NCI-H2107 treated with DMSO at 0.1 percent for 48 hours (cell line): ENCODE measurements around the gene TRHDE.

Experiments used
- DNase-seq: peaks from one replicate; lab custom pipeline; 2025; ENCODE audit not compliant: unreplicated experiment; lab: John Stamatoyannopoulos, UW

TRHDE gene

DNA sequence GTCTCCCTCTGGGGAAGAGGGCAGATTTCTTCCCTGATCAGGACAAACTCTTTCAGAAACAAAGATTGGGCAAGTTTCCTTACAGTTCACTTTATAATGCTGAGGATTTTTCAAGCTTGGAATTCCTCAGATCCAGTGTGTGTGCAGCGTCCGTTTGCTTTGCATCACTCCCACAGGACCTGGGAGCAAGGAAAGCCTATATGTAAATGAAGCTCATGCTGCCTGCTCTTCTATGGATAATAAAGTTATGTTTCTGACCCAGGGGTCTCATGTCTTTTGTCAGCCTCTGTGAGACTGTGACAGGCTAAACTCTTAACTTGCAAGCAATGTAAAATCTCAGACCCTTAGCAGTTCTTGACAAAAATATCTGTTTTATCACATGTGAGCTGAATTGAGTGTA is 41.6 kb downstream of the TRHDE start:
- no peak for DNase-seq

DNA sequence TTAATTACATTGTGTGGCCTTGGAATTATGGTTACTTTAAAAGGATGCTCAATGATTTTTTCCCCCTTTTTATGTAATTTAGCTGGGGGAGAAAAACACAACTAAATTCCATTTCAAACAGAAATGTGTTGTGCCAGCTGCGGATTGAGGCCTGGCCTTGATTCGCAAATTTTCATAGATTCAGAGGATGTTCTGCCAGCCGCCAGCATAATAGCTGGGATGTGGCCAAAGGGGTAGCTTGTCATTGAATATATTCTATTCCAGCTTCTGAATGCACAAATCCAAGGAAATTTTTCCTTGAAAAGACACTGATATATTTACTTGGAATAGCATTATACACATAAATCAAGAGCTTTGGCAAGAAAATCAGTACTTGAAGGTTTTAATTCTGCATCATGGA is 43.7 kb downstream of the TRHDE start:
- DNase-seq: no peak

DNA sequence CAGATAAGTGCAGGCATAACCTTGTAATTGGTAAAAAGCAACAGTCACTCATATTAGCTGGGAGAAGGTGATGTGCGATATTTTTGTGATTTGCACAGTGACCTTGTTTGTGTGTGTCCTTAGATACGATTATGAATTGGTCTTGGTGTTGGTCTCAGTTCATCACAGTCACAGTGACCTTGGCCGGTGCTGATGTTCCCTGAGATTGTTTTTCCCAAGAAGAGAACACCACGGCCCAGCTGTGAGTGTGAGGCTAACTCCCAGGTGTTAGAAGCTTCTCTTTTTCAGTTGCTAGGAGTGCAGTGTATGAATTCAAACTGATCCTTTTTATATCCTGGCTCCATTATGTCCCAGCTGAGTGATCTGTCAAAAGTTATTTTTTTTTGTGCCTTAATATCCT is 46.2 kb downstream of the TRHDE start:
- DNase-seq: no peak

DNA sequence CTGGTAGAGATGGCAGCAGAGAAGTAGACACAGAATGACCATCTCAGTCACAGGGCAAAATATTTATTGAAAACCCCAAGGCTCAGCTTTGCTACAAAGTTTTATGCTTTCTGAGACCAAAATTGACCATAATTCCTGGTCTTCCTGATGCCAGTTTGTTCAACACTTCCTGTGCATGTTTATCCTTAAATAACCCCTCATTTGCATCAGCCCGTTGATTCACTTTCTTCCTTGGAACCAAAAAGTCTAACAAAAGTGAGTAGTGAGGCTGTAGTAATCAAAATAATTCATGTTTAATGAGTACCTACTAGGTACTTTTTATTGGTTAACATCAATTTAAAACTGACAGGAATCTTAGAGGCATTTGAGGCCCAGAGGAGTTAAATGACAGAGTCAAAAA is 51.7 kb downstream of the TRHDE start:
- DNase-seq: no peak

DNA sequence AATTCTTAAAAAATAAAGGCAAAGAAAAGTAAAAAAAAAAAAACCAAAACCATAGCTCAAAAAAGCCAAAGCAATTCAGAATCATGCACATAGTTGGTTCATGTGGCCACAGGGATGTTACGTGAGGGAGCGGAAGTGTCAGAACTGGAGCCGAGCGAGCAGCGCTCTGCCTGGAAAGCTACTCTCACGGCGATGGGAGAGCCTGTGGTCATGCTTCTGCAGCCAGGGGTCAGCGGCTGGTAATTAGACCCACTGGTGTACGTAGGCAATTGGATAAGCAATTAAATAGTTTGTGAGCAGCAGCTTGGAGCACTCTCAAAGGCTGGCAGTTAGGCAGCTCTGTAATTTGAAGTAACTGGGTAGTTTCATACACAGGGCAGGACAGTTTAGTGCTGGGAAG is 58.1 kb downstream of the TRHDE start:
- DNase-seq: no peak

DNA sequence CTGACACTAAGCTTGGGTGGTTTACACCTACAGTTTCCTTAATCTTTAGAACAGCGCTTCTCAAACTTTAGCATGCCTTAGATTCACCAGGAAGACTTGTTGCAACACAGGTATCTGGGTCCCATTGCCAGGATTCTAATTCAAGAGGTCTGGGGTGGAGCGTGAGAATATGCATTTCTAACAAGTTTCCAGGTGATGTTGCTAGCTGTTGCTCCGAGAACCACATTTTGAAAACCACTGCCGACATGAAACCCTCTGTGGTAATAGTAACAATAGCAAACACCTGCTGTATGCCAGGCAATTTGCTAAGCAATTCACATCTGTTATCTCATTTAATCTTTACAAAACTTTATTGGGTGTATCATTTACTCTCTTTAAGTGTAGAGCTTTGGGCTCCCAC is 58.6 kb downstream of the TRHDE start:
- no peak for DNase-seq

DNA sequence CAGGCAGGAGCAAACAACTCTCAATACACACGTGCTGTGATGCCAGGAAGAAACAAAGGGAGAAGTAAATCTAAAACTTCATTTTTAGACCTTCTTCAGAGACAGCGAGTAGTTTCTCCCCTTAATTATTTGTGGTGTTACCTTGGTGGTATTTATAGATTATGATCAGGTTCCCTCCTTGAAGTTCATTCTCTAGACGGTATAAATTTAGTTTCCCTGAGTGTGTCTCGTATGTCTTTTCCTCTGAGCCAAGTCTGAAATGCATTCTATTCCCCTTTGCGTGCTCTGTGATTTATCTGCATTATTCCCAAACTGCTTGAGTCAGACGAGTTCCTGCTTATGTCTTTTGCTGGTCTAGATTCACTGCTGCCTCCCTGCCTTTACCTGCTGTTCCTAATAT is 65.2 kb downstream of the TRHDE start:
- no peak for DNase-seq

DNA sequence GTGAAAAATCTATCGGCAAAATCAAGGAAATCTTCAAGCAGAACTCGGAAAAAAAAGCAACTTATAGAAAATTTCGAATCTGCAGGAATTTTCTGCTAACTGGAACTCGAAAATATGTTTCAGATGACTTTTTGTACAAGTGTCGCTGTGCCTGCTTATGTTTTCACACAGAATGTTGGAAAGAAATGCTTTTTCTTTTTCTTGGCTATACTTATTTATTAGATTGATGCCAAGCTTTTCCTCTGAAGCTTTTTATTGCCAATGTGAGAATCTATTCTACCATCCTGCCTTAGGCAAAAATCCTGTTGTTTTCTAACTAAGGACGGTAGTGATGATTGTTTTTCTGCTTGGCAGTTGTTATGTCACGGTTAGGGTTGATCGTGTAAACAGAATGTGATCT is 65.8 kb downstream of the TRHDE start:
- DNase-seq: no peak

DNA sequence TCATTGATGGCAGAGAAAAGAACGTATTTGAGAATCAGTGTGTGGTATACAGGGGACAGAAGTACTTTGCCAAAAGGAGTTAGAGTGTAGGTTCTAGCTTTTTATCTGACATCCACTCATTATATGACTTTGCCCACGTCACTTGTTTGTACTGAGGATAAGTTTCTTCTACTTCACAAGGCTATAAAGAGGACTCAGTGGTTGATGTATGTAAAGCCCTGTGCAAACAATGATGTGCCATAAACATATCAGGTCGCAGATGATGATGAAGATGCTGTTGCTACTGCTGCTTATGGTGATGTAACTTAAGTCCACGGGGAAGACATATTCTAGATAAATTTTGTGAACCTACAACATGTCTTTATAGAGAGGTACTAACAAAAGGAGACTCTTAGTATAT is 66.3 kb downstream of the TRHDE start:
- no peak for DNase-seq

DNA sequence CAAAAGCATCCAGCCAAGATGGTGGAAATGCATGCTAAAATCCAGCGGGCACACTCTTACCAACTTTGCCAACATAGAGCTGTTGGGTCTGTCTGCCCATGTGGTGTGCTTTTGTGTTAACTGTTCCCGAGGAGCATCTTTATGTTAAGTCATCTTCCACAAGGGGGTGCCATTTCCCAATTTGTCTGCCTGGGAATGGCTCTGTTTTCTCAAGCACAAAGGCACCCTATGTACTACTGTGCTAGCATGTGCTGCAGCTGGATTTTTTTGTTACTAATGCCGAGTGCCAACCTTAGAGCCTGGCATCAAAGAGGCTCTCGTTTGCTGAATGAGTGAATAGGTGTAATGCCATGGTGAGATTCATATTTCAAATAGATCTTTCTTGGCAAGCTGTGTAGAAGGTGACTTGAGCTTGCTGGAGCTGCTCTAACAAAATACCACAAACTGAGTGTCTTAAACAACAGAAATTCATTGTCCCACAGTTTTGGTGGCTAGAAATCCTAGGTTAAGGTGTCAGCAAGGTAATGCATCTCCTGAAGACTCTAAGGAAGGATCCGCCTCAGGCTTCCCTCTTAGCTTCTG is 74.3 kb downstream of the TRHDE start:
- peak; percentile 45 for DNase-seq

DNA sequence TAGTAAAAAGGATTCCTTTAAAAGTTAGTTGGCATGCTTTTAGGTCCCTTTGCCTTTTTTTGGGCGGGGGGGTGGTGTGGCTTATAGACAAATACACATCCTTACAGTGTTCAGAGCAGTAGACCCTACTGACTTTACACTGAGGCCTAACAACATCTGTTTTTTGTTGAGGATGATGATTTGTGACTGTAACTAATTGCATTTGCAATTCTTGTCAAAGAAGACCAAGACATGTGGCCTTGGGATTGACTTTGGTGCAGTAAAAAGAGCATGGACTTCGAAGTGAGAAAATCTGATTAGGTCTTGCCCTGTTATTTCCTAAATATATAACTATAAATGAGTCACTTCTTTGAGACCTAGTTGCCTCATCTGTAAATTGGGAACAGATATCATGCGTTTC is 77.3 kb downstream of the TRHDE start:
- no peak for DNase-seq

DNA sequence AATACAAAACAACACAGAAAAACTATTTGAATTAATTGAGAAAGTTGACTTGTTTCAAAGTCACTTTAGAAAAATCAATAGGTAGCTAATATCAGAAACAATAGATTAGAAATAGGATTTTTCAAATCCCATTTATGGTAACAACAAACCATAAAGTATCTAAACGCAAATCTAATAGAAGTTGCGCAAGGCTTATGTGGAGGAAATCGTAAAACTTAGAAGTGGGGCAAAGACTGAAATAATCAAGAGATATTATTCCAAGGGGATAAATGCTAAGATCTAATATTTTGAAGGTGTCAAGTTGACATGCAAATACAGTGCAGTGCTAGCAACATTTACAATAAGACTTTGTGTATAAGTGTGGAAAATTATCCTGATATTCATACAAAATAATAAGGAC is 87.2 kb downstream of the TRHDE start:
- DNase-seq: no peak

DNA sequence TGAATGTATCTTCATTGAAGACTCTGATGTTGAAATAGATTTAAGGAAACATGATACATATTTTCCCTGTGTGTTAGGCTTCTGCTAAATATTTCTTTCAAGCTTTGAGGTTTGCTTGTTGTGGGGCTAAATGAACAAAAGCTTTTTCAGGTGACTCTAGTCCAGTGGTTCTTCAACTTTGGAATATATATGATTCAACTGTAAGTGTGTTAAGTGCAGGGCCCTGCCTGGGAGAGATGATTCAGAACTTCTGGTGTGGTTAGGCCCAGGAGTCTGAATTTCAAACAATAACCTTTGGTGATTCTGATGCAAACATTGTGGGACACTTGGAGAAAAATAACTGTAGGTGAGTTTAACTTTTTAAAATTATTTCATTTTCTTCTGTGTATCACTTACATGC is 93.0 kb downstream of the TRHDE start:
- DNase-seq: no peak

DNA sequence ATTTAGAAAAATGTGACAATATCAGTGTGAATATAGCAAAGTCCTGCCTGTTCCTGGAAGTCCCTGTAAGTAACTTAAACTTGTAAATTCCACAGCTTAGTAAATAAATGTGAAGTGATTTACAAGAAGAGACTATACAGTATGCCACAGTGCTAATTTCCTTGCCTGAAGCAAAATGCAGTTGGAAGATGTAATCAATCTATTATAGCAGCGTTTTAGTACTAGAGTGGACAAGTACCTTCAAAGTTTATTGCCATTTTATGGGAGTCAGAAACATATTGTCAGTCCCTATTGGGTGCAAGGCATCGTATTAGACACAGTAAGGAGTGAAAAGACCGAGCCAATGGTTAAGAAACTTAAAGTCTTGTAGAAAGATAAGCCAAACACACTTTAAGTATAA is 94.1 kb downstream of the TRHDE start:
- no peak for DNase-seq

DNA sequence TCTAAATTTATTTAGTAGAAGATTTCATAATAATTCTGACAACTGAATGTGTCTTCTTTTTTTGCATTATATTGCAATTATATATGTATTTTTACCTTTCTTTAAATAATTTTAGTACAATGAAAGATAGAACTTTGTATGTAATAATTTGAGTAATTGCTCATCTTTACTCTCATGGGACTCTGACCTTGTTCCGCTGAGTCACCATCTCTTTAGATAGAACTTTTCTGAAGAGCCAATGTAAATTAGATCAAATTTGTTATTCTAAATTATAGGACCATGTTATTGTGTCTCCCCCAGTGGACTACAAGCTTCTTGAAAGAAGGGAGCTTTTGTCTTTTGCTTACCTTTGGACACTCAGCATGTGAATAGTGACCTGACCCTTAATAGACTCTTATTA is 96.1 kb downstream of the TRHDE start:
- DNase-seq: no peak

DNA sequence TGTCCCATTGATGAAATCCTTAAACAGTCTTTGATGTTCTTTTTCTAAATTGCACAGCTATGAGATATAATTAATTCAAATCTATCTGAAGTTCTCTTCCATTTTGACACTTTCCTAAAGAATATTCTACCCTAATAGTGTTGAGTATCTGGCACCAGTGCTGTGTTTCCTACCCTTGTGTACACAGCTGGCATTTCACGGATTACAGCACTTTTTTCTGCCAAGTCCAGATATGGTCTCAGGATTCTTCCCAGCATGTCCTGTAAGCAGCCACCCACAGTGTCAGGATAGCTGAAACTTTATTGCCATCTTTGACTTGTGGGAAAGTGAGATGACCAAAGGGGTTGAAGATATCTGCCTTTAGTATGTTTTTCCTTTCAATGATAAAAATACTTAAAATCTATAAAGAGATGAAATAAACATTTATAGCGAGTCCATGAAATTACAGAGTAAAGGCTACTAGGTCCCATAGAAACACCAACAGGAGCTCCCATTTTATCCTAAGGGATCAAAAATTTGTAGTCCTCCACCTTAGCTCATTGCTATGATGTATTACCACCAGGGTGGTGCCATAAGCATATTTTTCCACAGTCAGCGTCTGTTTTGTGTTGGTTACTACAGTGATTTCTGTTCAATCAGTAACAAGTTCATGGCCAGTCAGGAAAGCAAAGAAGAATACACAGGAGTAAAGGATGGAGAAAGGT is 96.7 kb downstream of the TRHDE start:
- no peak for DNase-seq

DNA sequence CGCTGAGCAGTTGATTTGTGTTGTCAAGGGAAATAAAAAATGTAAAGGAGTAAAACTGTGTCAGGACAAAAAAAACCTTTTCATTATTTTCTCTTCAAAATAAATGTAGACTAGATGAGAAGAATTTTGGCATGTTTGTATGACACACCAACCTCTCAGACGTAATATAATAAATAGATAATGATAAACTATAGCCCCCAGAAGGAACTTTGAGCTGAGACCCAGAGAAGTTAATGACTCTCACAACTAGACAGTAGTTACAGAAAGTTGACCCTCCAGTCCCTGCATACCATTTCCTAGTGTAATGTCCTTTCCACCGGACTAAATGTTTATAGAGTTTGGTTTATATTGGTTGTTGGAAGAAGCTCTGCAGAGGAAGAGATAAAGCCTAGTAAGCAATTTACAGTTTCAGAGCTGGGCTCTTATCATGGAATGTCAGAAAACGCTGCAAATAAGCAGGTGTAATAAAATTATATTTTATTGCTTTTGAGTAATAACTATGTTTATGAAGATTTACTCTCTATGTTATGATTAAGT is 97.3 kb downstream of the TRHDE start:
- no peak for DNase-seq

DNA sequence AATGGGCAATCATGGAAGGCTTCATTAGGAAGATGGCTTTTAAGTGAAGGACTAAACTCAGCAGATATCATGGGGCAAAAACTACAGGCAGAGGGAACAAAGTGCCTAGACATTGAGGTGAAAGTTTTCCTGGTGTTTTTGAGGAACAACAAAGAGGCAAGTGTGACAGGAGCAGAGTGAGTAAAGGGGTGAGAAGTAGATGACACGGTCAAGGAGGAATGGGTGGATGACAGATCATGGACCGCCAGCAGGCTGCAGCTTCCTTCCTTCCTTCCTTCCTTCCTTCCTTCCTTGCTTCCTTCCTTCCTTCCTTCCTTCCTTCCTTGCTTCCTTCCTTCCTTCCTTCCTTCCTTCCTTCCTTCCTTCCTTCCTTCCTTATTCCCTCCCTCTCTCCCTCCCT is 108.3 kb downstream of the TRHDE start:
- DNase-seq: no peak

DNA sequence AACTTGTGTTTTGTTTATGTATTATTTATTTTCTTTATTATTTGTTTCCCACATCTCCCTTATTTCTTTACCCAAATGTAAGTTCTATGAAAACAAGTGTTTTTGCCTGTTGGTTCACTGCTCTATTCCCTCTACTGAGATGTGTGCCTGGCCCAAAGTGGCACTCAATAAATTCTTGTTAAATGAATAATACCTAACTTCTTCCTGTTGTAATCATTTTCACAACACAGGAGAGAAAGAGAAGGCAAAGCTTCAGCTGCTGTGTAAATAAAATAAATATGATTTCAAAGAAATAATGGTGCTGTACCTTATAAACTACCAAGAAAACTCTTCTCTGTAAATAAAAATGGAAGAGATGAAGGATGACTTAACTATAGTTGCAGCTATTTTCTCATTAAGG is 116.2 kb downstream of the TRHDE start:
- no peak for DNase-seq

DNA sequence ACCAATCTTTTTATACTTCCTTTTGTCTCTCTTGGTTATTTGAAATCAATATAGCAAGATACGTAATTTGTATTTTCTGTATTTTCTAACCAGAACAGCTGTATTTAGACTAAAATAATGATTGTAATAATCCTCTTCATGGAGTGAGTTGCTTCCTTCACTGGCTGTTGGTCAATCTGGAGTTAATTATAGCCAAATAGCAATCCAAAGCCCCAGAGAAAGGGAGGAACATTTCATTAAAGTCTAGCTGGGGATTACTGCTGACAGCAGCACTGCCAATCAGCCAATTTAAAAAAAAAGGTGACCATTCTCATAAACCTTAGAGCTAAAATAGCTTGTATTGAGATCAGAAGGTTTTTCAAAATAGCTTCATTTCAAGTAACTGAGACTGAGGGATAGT is 118.0 kb downstream of the TRHDE start:
- no peak for DNase-seq

DNA sequence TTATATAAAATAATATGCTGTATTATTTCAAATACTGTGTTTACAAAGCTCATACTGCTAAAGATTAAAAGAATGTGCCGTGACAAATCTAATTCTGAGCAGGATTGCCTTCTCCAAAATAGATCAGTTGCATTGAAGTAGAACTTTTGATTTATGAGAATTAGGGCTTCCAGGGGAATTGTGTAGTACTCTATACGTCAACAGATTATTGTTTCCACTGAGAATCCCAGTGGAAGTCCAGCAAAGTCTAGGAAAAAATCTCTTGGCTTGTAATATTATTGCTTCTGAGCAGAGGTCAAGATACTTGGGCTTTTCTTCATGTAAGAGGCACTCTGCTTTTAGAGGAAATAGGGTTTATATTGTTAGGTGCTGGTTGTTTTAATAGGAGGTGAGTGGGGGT is 133.9 kb downstream of the TRHDE start:
- DNase-seq: no peak

DNA sequence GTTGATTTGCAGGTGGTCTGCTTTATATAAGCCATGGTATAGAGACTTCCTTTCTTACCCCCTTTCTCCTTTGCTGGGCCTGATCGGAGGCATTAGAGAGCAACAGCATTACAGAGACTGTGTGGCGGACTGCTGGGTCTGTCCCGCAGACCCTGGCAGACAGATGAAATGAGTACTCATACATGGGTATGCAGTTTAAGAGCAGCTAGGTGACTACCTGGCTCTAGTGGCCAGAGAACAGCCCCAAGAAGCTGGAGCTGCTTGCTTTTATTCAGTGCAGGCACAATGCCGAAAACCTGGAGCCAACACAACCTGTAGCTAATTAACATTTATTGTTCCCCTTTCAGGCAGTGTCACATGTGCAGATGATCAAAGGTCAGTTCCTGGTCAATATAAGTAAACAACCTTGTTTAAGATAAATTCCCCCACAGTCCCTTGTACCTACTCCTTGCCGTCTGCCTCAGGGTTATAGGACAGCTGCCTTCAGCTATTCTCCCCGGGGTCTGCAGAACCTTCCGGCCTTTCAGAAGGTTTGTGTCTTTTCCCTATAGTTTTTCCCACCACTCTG is 160.0 kb downstream of the TRHDE start:
- DNase-seq: no peak

DNA sequence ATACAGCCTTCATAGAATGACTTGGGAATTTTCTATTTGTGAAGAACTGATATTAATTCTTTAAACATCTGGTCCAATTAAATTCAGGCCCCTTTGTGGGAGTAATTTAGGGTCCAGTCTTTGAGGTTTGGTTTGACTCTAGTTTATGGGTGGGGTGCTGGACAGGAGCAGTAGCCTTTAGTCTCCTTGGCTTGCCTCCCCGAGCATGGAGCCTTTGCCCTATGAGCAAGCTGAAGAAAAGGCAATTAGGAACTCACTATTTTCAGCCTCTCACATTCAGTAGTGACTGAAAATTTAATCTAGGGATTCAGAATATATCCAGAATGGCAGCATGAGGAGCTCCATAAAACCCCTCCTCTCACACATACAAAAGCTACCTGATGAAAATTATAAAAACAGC is 161.1 kb downstream of the TRHDE start:
- DNase-seq: no peak
